H1 (cell line): ENCODE results near the gene LRRC61. TPM values are rescaled to one million over a fixed set of nuclear protein-coding genes. Genes with fewer than 3 reads are reported as not detected.

Source experiments
- CTCF ChIA-PET: fragments of 300-600 bp; sonication (Branson Sonifier 250); formaldehyde crosslinking; loops from one replicate; lab custom pipeline; 2021; ENCODE audit not compliant: partially characterized antibody; lab: Charles Lee
- POLR2A ChIA-PET: fragments of 300-600 bp; sonication (Branson Sonifier 250); formaldehyde crosslinking; loops from one replicate; lab custom pipeline; 2021; ENCODE audit warnings: inconsistent platforms; ENCODE audit not compliant: partially characterized antibody; lab: Charles Lee
- DNase-seq, 2 experiments: peaks; one replicate each; pipeline versions ENCODE4 v3.0.0 to v3.0.0-alpha.2; 2010 to 2022; ENCODE audit warnings: low spot score in 2 of 2, low read depth in 1 of 2, mixed read lengths in 1 of 2
- FAIRE-seq: peaks from 2 replicates; lab custom pipeline; 2011; peaks lifted over from hg19 to GRCh38; lab: Jason Lieb, UNC
- H2AFZ ChIP-seq: 2 replicates; pipeline ENCODE4 v1.8.1; 2012; ENCODE audit warnings: low read length, inconsistent platforms
- H2AK5ac ChIP-seq: 2 replicates; pipeline ENCODE4 v1.6.1; 2013; ENCODE audit warnings: low read depth, low read length
- H2BK120ac ChIP-seq: replicated peaks from 2 replicates; pipeline ENCODE3; 2013; ENCODE audit warnings: low read depth, low read length, inconsistent platforms
- H2BK12ac ChIP-seq: 2 replicates; pipeline ENCODE4 v1.6.1; 2013; ENCODE audit warnings: low read depth, low read length
- H2BK15ac ChIP-seq: 2 replicates; pipeline ENCODE4 v1.6.1; 2013; ENCODE audit warnings: low read length
- H2BK20ac ChIP-seq: 2 replicates; pipeline ENCODE4 v1.6.1; 2013; ENCODE audit warnings: low read length
- H2BK5ac ChIP-seq: 2 replicates; pipeline ENCODE4 v1.6.1; 2013; ENCODE audit warnings: low read depth, low read length
- H3K14ac ChIP-seq: 2 replicates; pipeline ENCODE4 v1.6.1; 2013; ENCODE audit warnings: inconsistent platforms; ENCODE audit not compliant: insufficient read length
- H3K18ac ChIP-seq: 2 replicates; pipeline ENCODE4 v1.6.1; 2013; ENCODE audit warnings: low read length; ENCODE audit errors: extremely low read depth
- H3K23ac ChIP-seq: 2 replicates; pipeline ENCODE4 v1.6.1; 2013; ENCODE audit warnings: inconsistent platforms; ENCODE audit not compliant: insufficient read length
- H3K23me2 ChIP-seq: 2 replicates; pipeline ENCODE4 v1.6.1; 2013; ENCODE audit warnings: low read depth, low read length
- H3K27ac ChIP-seq: 2 replicates; pipeline ENCODE4 v1.6.1; 2011; ENCODE audit warnings: low read depth, low read length, inconsistent platforms
- H3K27me3 ChIP-seq, 4 experiments: replicated peaks in 1 of 4; 1 replicate in 1 of 4; 2 replicates in 3 of 4; pipeline versions ENCODE4 v1.6.1 to v1.8.1; 2011 to 2013; ENCODE audit warnings: low read length in 3 of 4, mild to moderate bottlenecking in 3 of 4, inconsistent platforms in 2 of 4, mixed read lengths in 2 of 4, moderate library complexity in 1 of 4; ENCODE audit not compliant: control insufficient read depth in 3 of 4, insufficient read depth in 3 of 4; ENCODE audit errors: extremely low read depth in 1 of 4
- H3K36me3 ChIP-seq, 4 experiments: 2 replicates each; pipeline versions ENCODE4 v1.6.1 to v1.8.1; 2011 to 2013; ENCODE audit warnings: mild to moderate bottlenecking in 4 of 4, low read length in 3 of 4, moderate library complexity in 2 of 4, control low read depth in 1 of 4, inconsistent platforms in 1 of 4; ENCODE audit not compliant: insufficient read depth in 4 of 4, control insufficient read depth in 2 of 4
- H3K4ac ChIP-seq: replicated peaks from 2 replicates; pipeline ENCODE3; 2013; ENCODE audit warnings: low read length, low read depth, mixed read lengths, inconsistent platforms; ENCODE audit not compliant: insufficient read length
- H3K4me1 ChIP-seq, 4 experiments: replicated peaks in 1 of 4; 1 replicate in 1 of 4; 2 replicates in 3 of 4; pipeline versions ENCODE4 v1.6.1 to v1.8.1; 2011 to 2013; ENCODE audit warnings: low read length in 3 of 4, inconsistent platforms in 2 of 4, mixed read lengths in 1 of 4; ENCODE audit not compliant: insufficient read depth in 4 of 4, control insufficient read depth in 3 of 4
- H3K4me2 ChIP-seq, 2 experiments: 2 replicates each; pipeline versions ENCODE4 v1.6.1 to v1.8.1; 2011 to 2013; ENCODE audit warnings: low read depth in 2 of 2, low read length in 2 of 2, control low read depth in 1 of 2, inconsistent platforms in 1 of 2, mild to moderate bottlenecking in 1 of 2; ENCODE audit not compliant: insufficient read depth in 1 of 2
- H3K4me3 ChIP-seq, 4 experiments: fragments of 200-600, 300-600 bp in 1 of 4; sonication (generic), shearing (Covaris generic), sonication (Bioruptor Twin) in 1 of 4; 2 replicates each; pipeline versions ENCODE4 v1.5.1 to v1.8.1; 2011 to 2016; ENCODE audit warnings: low read length in 4 of 4, low read depth in 3 of 4, control low read depth in 2 of 4, inconsistent platforms in 2 of 4, mild to moderate bottlenecking in 2 of 4, mixed read lengths in 1 of 4, moderate library complexity in 1 of 4; ENCODE audit not compliant: insufficient read depth in 2 of 4; ENCODE audit errors: extremely low read depth in 1 of 4
- H3K56ac ChIP-seq: replicated peaks from 2 replicates; pipeline ENCODE3; 2013; ENCODE audit warnings: low read depth, mild to moderate bottlenecking, mixed read lengths, low read length, inconsistent platforms; ENCODE audit not compliant: insufficient read length
- H3K79me1 ChIP-seq: 2 replicates; pipeline ENCODE4 v1.6.1; 2013; ENCODE audit warnings: low read depth, low read length, control low read depth
- H3K79me2 ChIP-seq, 2 experiments: 2 replicates each; pipeline versions ENCODE4 v1.6.1 to v1.8.1; 2012 to 2013; ENCODE audit warnings: low read length in 2 of 2, mild to moderate bottlenecking in 2 of 2, inconsistent platforms in 1 of 2; ENCODE audit not compliant: insufficient read depth in 2 of 2, control insufficient read depth in 1 of 2
- H3K9ac ChIP-seq, 4 experiments: replicated peaks in 1 of 4; 1 replicate in 1 of 4; 2 replicates in 3 of 4; pipeline versions ENCODE4 v1.6.1 to v1.8.1; 2011 to 2013; ENCODE audit warnings: low read depth in 3 of 4, low read length in 3 of 4, control low read depth in 2 of 4, mild to moderate bottlenecking in 2 of 4, moderate library complexity in 2 of 4, inconsistent platforms in 1 of 4; ENCODE audit errors: extremely low read depth in 1 of 4
- H3K9me3 ChIP-seq, 2 experiments: 2 replicates each; pipeline versions ENCODE4 v1.6.1 to v1.8.1; 2012 to 2013; ENCODE audit warnings: mild to moderate bottlenecking in 2 of 2, moderate library complexity in 2 of 2, control low read depth in 1 of 2, inconsistent platforms in 1 of 2, low read depth in 1 of 2, low read length in 1 of 2, mixed read lengths in 1 of 2; ENCODE audit not compliant: insufficient read depth in 2 of 2
- H4K20me1 ChIP-seq, 2 experiments: replicated peaks in 1 of 2; 2 replicates each; pipeline versions ENCODE3 to v1.8.1; 2011 to 2013; ENCODE audit warnings: inconsistent platforms in 2 of 2, low read length in 2 of 2, mild to moderate bottlenecking in 1 of 2; ENCODE audit not compliant: insufficient read depth in 2 of 2, control insufficient read depth in 1 of 2
- H4K5ac ChIP-seq: 2 replicates; pipeline ENCODE4 v1.6.1; 2013; ENCODE audit warnings: low read length, low read depth, mixed read lengths, inconsistent platforms; ENCODE audit not compliant: insufficient read length
- H4K8ac ChIP-seq: 2 replicates; pipeline ENCODE4 v1.8.0; 2013; ENCODE audit warnings: mild to moderate bottlenecking, moderate library complexity, low read length, inconsistent platforms; ENCODE audit not compliant: insufficient read depth; ENCODE audit errors: extremely low read depth
- H4K91ac ChIP-seq: replicated peaks from 2 replicates; pipeline ENCODE3; 2013; ENCODE audit warnings: low read length, mixed read lengths, inconsistent platforms; ENCODE audit not compliant: insufficient read length
- RNF2 ChIP-seq: fragments of 200-900, 300-1000 bp; sonication (generic); IDR thresholded peaks from 2 replicates; pipeline ENCODE4 v1.7.1; 2016; ENCODE audit warnings: borderline replicate concordance, low read depth, mild to moderate bottlenecking, antibody characterized with exemption, low read length; ENCODE audit not compliant: poor library complexity, severe bottlenecking; ENCODE audit errors: missing control alignments
- WGBS, 2 experiments: shearing (Covaris generic) in 1 of 2; methylation state at CpG; one replicate each; pipeline versions ENCODE4 v1.1.6 to v1.1.7; 2013 to 2015; ENCODE audit warnings: low lambda C conversion rate in 2 of 2, mixed read lengths in 2 of 2, inconsistent platforms in 1 of 2, low coverage in 1 of 2, missing lambda C conversion rate in 1 of 2; ENCODE audit not compliant: insufficient replicate concordance in 2 of 2, insufficient coverage in 1 of 2, insufficient read length in 1 of 2; ENCODE audit errors: extremely low coverage in 1 of 2, missing lambda C conversion rate in 1 of 2; 5-methylcytosine and 5-hydroxymethylcytosine counted together
- polyA plus RNA-seq, 7 experiments: library from polyadenylated mRNA; depleted of rRNA in 3 of 7; stranded (reverse) in 5 of 7; unstranded in 2 of 7; fragments of >200 nt in 5 of 7; fragments of 200-250 nt in 2 of 7; gene quantifications; 1 replicate in 5 of 7; 2 replicates in 1 of 7; 4 replicates in 1 of 7; pipeline versions ENCODE4 v1.2.1 to v1.2.3, GENCODE V29; 2011 to 2013; ENCODE audit warnings: missing spikeins in 2 of 7, mixed read lengths in 2 of 7
- total RNA-seq: library from RNA; stranded (reverse); fragmentation: NEBNext Ultra II Directional; extraction: Animal tissue kit (Norgen Biotek cat#: 25700); gene quantifications from 2 replicates; pipeline ENCODE4 v1.2.1, GENCODE V29; 2021

The LRRC61 gene
- total and polyA plus RNA-seq, 2 of the 8 experiments (the other 6 are each of a cell fraction or from before 2014, with no cell fraction given): 0.73 to 44.8 TPM

DNA sequence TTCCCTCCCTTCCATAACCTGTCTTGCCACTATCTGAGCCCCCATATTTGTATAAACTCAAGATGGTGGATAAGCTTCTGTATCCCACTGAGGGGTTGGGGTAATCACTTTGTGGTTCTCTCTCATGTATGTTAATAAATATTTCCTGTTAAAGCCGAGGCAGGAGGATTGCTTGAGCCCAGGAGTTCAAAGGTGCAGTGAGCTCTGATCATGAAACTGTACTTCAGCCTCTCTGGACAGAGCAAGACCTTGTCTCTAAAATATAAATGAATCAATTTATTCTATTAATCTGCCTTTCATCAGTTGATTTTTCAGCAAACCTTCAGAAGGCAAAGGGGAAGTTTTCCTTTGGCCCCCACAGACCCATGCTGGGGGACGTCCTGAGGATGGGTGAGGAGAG lies 20.1 kb downstream of the LRRC61 start:
- H3K36me3 ChIP-seq: peaks cover 0 to 12% (median 0%) of the 10 kb centered on the region in 4 experiments; a peak in 2 of 8 replicates
- H3K18ac ChIP-seq: no peak overlapping the region
- H3K56ac ChIP-seq: no peak overlapping the region
- no peak overlapping the region for H2BK120ac ChIP-seq
- H2AFZ ChIP-seq: no peak overlapping the region
- H3K23ac ChIP-seq: no peak overlapping the region
- H3K9ac ChIP-seq: no peak overlapping the region
- no peak for TF ChIP-seq RNF2
- H3K14ac ChIP-seq: no peak overlapping the region
- H3K27me3 ChIP-seq: peaks cover 0 to 26% (median 21%) of the 10 kb centered on the region in 4 experiments; a peak in 6 of 7 replicates
- no peak overlapping the region for H3K4me3 ChIP-seq
- DNase-seq (no peak), FAIRE-seq (no peak)
- no peak overlapping the region for H3K27ac ChIP-seq
- H3K79me2 ChIP-seq: peaks cover 0 to 22% of the 10 kb centered on the region in 2 experiments; a peak in 2 of 4 replicates
- no peak overlapping the region for H2AK5ac ChIP-seq
- ChIA-PET POLR2A (interaction anchor here (1.0 to 2.3 kb wide), 6 partner anchors 8 to 61 kb away, joined by 4 to 19 read pairs (median 4); partner anchors contain the start of gene REPIN1), CTCF (interaction anchor here (0.9 to 5.2 kb wide), 3 partner anchors 12 to 63 kb away, joined by 3 to 41 read pairs (median 6); a partner anchor contains a TSS)
- WGBS, 2 experiments: 75% methylated on average over 2 of the region's 2 CpGs; no CpG with 5 or more reads in 1 of the 2 experiments
- no peak overlapping the region; the same call in 1 of the 2 replicates for H2BK20ac ChIP-seq
- peaks cover 0 to 11% of the 10 kb centered on the region in 2 experiments; a peak in 3 of 4 replicates for H3K9me3 ChIP-seq
- no peak overlapping the region for H2BK5ac ChIP-seq
- peaks cover 19% of the 10 kb centered on the region for H3K23me2 ChIP-seq
- H2BK15ac ChIP-seq: no peak overlapping the region
- H3K79me1 ChIP-seq: peaks cover 6% of the 10 kb centered on the region
- H3K4me2 ChIP-seq: no peak overlapping the region; a peak in 1 of 4 replicates
- H4K8ac ChIP-seq: no peak overlapping the region
- H3K4me1 ChIP-seq: peaks cover 4 to 39% (median 20%) of the 10 kb centered on the region in 4 experiments
- no peak overlapping the region for H4K91ac ChIP-seq
- no peak overlapping the region for H2BK12ac ChIP-seq
- peaks cover 6 to 13% of the 10 kb centered on the region in 2 experiments for H4K20me1 ChIP-seq
- no peak overlapping the region for H3K4ac ChIP-seq
- H4K5ac ChIP-seq: no peak overlapping the region
